ENCODE results near the gene COL8A1.

GRCh38 chr3:99599894-99600293, 38.5 kb upstream of the COL8A1 start:
- no peak for TF ChIP-seq CTCF (IDR thresholded peaks at IDR 0.05)
- no peak for TF ChIP-seq POLR2A (IDR thresholded peaks at IDR 0.05)

Measured in vagina (tissue), 2 donors.